Coronary artery (tissue), 2 donors: ENCODE measurements around the gene UTRN.

Source experiments
- DNase-seq: peaks from one replicate; pipeline ENCODE4 v3.0.0-alpha.2; 2017; ENCODE audit warnings: low spot score
- H3K27ac ChIP-seq, 2 donors: fragments of 200-600 bp; sonication (generic); one replicate each; pipeline ENCODE4 v1.5.1; 2016 to 2019
- H3K4me3 ChIP-seq: fragments of 200-600 bp; sonication (generic); 2 replicates; pipeline ENCODE4 v1.5.1; 2016; ENCODE audit warnings: mild to moderate bottlenecking, moderate library complexity
- CTCF ChIP-seq: fragments of 200-600 bp; sonication (generic); IDR thresholded peaks from one replicate; pipeline ENCODE4 v1.5.1; 2019; ENCODE audit warnings: antibody characterized with exemption

UTRN gene

GRCh38 chr6:144279484-144280150 lies 5.5 kb upstream of the UTRN start:
- no peak for TF ChIP-seq CTCF
- Histone ChIP-seq H3K27ac (no peak overlapping the region), H3K4me3 (no peak overlapping the region)
- no peak for DNase-seq

GRCh38 chr6:144283646-144284477 lies 1.3 kb upstream of the UTRN start:
- no peak for DNase-seq
- Histone ChIP-seq H3K27ac (peak overlapping the region; percentile 90 to 99), H3K4me3 (peak overlapping the region; percentile 87)
- TF ChIP-seq CTCF: no peak

GRCh38 chr6:144284478-144284782 lies 705 bp upstream of the UTRN start:
- TF ChIP-seq CTCF: no peak
- Histone ChIP-seq H3K4me3 (peak overlapping the region; percentile 87), H3K27ac (peak overlapping the region; percentile 90 to 99)
- no peak for DNase-seq

GRCh38 chr6:144285548-144285797 lies 338 bp downstream of the UTRN start:
- no peak for TF ChIP-seq CTCF
- H3K27ac ChIP-seq: peak overlapping the region; percentile 90 to 99
- peak overlapping the region; percentile 87 for H3K4me3 ChIP-seq
- no peak for DNase-seq

- DNase-seq: peak; percentile 93
- H3K4me3 ChIP-seq: peak overlapping the region; percentile 87
- peak overlapping the region; percentile 90 to 99 for H3K27ac ChIP-seq
- no peak for TF ChIP-seq CTCF
These were observed 815 bp downstream of the UTRN start for GRCh38 chr6:144285798-144286502.

- TF ChIP-seq CTCF: no peak
- Histone ChIP-seq H3K27ac (peak overlapping the region; percentile 90 to 99), H3K4me3 (peak overlapping the region; percentile 87)
- peak; percentile 84 for DNase-seq
These were observed 1.6 kb downstream of the UTRN start for GRCh38 chr6:144286503-144287393.
